SJCRH30 (cell line): ENCODE data around the gene CPED1. TPM values are rescaled to one million over a fixed set of nuclear protein-coding genes. Genes with fewer than 3 reads are reported as not detected.
"Not testable (repeated sequence)": the region's sequence is repeated elsewhere in the genome, so short reads cannot be mapped to it uniquely, and the experiment has no call there.

Experiments
- DNase-seq, 2 experiments: peaks; one replicate each; pipeline ENCODE4 v3.0.0-alpha.2; 2015 to 2020
- H3K27ac ChIP-seq: fragments of 250-450 bp; sonication (Bioruptor Pico); 2 replicates; pipeline ENCODE4 v1.5.1; 2020; ENCODE audit warnings: mild to moderate bottlenecking, moderate library complexity
- H3K27me3 ChIP-seq: fragments of 250-450 bp; sonication (Bioruptor Pico); 2 replicates; pipeline ENCODE4 v1.5.1; 2020; ENCODE audit warnings: mild to moderate bottlenecking, moderate library complexity
- H3K36me3 ChIP-seq: fragments of 250-450 bp; sonication (Bioruptor Pico); 2 replicates; pipeline ENCODE4 v1.5.1; 2020; ENCODE audit warnings: mild to moderate bottlenecking, moderate library complexity
- H3K4me1 ChIP-seq: fragments of 250-450 bp; sonication (Bioruptor Pico); 2 replicates; pipeline ENCODE4 v1.5.1; 2020; ENCODE audit warnings: mild to moderate bottlenecking, moderate library complexity
- H3K4me3 ChIP-seq: fragments of 250-450 bp; sonication (Bioruptor Pico); 2 replicates; pipeline ENCODE4 v1.5.1; 2020; ENCODE audit warnings: mild to moderate bottlenecking, moderate library complexity
- H3K9me3 ChIP-seq: fragments of 250-450 bp; sonication (Bioruptor Pico); replicated peaks from 2 replicates; pipeline ENCODE4 v1.5.1; 2020; ENCODE audit warnings: mild to moderate bottlenecking, moderate library complexity
- total RNA-seq: library from RNA; depleted of rRNA; stranded (reverse); fragments of >200 nt; shearing (Covaris generic); gene quantifications from 2 replicates; pipeline ENCODE4 v1.2.3, GENCODE V29; 2014

CPED1 gene
- total RNA-seq, 1 experiment from 2014 or later = 4.4 TPM

- H3K9me3 ChIP-seq = no peaks in the 10 kb centered on the region
- no peaks in the 10 kb centered on the region for H3K36me3 ChIP-seq
- no peak overlapping the region for H3K4me3 ChIP-seq
- no peak overlapping the region for H3K27ac ChIP-seq
- H3K4me1 ChIP-seq = peaks cover 15% of the 10 kb centered on the region
- H3K27me3 ChIP-seq = no peaks in the 10 kb centered on the region
- no peak for DNase-seq
Observed at GRCh38 chr7:121043314-121044234, 55.1 kb downstream of the CPED1 start.

- no peak overlapping the region for H3K27ac ChIP-seq
- H3K36me3 ChIP-seq = no peaks in the 10 kb centered on the region
- no peak for DNase-seq
- H3K27me3 ChIP-seq = no peaks in the 10 kb centered on the region
- H3K9me3 ChIP-seq = no peaks in the 10 kb centered on the region
- peaks cover 22% of the 10 kb centered on the region for H3K4me1 ChIP-seq
- H3K4me3 ChIP-seq = no peak overlapping the region
Observed at GRCh38 chr7:121045090-121045489, 56.6 kb downstream of the CPED1 start.

DNA sequence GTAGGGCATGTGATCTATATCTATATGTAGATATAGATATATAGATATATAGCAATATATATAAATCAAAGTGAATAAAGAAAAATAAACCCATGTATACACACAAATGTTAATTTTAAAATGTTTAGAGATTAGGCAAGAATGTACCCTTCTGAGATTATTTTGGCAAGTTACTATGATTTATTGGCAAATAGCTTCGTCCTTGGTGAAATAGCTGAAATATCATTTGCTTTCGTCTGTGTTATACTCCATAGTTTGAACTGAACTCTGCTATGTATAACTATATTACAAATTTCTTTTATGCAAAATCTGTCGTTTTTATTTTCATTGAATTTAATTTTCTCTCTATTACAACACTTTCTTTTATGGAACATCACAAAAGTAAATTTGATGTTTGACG lies 57.5 kb downstream of the CPED1 start:
- Histone ChIP-seq H3K4me3 (no peak overlapping the region), H3K27me3 (no peaks in the 10 kb centered on the region), H3K27ac (no peak overlapping the region), H3K9me3 (no peaks in the 10 kb centered on the region), H3K36me3 (no peaks in the 10 kb centered on the region), H3K4me1 (peaks cover 23% of the 10 kb centered on the region)
- DNase-seq = no peak

GRCh38 chr7:121046893-121047468 lies 58.5 kb downstream of the CPED1 start:
- no peaks in the 10 kb centered on the region for H3K27me3 ChIP-seq
- no peak overlapping the region for H3K4me3 ChIP-seq
- no peak overlapping the region for H3K27ac ChIP-seq
- H3K9me3 ChIP-seq = no peaks in the 10 kb centered on the region
- DNase-seq = peak in 1 of 2 experiments; percentile 30
- H3K36me3 ChIP-seq = no peaks in the 10 kb centered on the region
- H3K4me1 ChIP-seq = peaks cover 15% of the 10 kb centered on the region

DNA sequence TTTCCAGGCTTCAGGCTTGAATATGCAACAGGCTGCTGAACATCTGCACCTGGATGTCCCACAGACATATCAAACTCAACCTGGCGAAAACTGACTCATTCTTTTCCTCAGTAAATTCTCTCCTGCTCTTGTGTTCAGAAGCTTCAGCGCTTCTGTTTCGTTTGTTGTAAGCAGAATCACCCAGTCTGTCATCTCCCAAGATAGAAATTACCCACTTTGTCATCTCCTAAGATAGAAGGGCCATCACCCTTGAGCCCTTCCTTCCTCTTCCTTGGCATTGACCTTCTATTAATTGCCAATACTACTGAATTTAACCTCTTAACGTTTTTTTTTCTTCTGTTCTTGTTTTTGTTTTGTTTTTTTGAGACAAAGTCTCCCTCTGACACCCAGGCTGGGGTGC lies 59.7 kb downstream of the CPED1 start:
- peaks cover 15% of the 10 kb centered on the region for H3K4me1 ChIP-seq
- no peak overlapping the region for H3K4me3 ChIP-seq
- DNase-seq = no peak
- H3K27me3 ChIP-seq = no peaks in the 10 kb centered on the region
- H3K36me3 ChIP-seq = no peaks in the 10 kb centered on the region
- no peak overlapping the region for H3K27ac ChIP-seq
- H3K9me3 ChIP-seq = no peaks in the 10 kb centered on the region

GRCh38 chr7:121049028-121049791 lies 60.7 kb downstream of the CPED1 start:
- H3K36me3 ChIP-seq = no peaks in the 10 kb centered on the region
- no peaks in the 10 kb centered on the region for H3K27me3 ChIP-seq
- no peak overlapping the region for H3K4me3 ChIP-seq
- peak; percentile 20 to 60 for DNase-seq
- H3K27ac ChIP-seq = no peak overlapping the region
- H3K9me3 ChIP-seq = no peaks in the 10 kb centered on the region
- peaks cover 15% of the 10 kb centered on the region for H3K4me1 ChIP-seq

GRCh38 chr7:121049897-121050296 lies 61.4 kb downstream of the CPED1 start:
- H3K27me3 ChIP-seq = no peaks in the 10 kb centered on the region
- no peak for DNase-seq
- H3K36me3 ChIP-seq = no peaks in the 10 kb centered on the region
- no peak overlapping the region for H3K4me3 ChIP-seq
- H3K4me1 ChIP-seq = peaks cover 15% of the 10 kb centered on the region
- H3K27ac ChIP-seq = no peak overlapping the region
- H3K9me3 ChIP-seq = no peaks in the 10 kb centered on the region

- DNase-seq = no peak
- Histone ChIP-seq H3K27ac (no peak overlapping the region), H3K9me3 (no peaks in the 10 kb centered on the region), H3K36me3 (no peaks in the 10 kb centered on the region), H3K4me1 (peaks cover 7% of the 10 kb centered on the region), H3K27me3 (no peaks in the 10 kb centered on the region), H3K4me3 (no peak overlapping the region)
Observed at GRCh38 chr7:121053219-121053618, 64.7 kb downstream of the CPED1 start.

GRCh38 chr7:121054925-121055324 lies 66.4 kb downstream of the CPED1 start:
- H3K9me3 ChIP-seq = no peaks in the 10 kb centered on the region
- H3K27ac ChIP-seq = no peak overlapping the region
- no peaks in the 10 kb centered on the region for H3K27me3 ChIP-seq

GRCh38 chr7:121057878-121058277 lies 69.4 kb downstream of the CPED1 start:
- DNase-seq = no peak
- Histone ChIP-seq H3K4me3 (no peak overlapping the region), H3K27ac (no peak overlapping the region), H3K36me3 (no peaks in the 10 kb centered on the region), H3K4me1 (no peaks in the 10 kb centered on the region), H3K9me3 (no peaks in the 10 kb centered on the region), H3K27me3 (no peaks in the 10 kb centered on the region)

More at GRCh38 chr7:121054925-121055324, 66.4 kb downstream of the CPED1 start:
- DNase-seq = no peak
- Histone ChIP-seq H3K4me3 (no peak overlapping the region), H3K4me1 (peaks cover 2% of the 10 kb centered on the region), H3K36me3 (no peaks in the 10 kb centered on the region)

DNA sequence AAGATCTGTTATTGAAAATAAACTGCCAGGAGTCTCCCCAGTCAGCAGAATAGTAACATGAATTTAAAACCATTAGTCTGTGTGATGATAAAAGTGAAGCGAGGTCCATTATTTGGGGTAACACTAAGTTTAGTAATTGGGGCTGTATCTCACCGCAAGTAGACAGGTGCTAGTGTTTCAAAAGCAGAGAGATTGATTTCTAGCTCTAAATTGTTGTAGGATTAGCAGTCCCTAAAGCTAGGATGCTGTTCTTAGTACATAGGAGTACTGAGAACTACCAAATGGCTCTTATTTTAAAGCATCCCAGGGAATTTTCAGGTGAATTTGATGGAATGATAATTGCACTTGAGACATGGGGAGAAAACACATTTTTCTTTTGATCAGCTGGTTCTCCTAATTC lies 70.5 kb downstream of the CPED1 start:
- no peaks in the 10 kb centered on the region for H3K36me3 ChIP-seq
- no peak overlapping the region for H3K27ac ChIP-seq
- DNase-seq = no peak
- no peaks in the 10 kb centered on the region for H3K27me3 ChIP-seq
- H3K4me3 ChIP-seq = no peak overlapping the region
- no peaks in the 10 kb centered on the region for H3K4me1 ChIP-seq
- no peaks in the 10 kb centered on the region for H3K9me3 ChIP-seq

- H3K9me3 ChIP-seq, H3K4me1 ChIP-seq, H3K27ac ChIP-seq, H3K4me3 ChIP-seq, DNase-seq, H3K36me3 ChIP-seq, H3K27me3 ChIP-seq: not testable (repeated sequence)
Observed at GRCh38 chr7:121059979-121060509, 71.5 kb downstream of the CPED1 start.

DNA sequence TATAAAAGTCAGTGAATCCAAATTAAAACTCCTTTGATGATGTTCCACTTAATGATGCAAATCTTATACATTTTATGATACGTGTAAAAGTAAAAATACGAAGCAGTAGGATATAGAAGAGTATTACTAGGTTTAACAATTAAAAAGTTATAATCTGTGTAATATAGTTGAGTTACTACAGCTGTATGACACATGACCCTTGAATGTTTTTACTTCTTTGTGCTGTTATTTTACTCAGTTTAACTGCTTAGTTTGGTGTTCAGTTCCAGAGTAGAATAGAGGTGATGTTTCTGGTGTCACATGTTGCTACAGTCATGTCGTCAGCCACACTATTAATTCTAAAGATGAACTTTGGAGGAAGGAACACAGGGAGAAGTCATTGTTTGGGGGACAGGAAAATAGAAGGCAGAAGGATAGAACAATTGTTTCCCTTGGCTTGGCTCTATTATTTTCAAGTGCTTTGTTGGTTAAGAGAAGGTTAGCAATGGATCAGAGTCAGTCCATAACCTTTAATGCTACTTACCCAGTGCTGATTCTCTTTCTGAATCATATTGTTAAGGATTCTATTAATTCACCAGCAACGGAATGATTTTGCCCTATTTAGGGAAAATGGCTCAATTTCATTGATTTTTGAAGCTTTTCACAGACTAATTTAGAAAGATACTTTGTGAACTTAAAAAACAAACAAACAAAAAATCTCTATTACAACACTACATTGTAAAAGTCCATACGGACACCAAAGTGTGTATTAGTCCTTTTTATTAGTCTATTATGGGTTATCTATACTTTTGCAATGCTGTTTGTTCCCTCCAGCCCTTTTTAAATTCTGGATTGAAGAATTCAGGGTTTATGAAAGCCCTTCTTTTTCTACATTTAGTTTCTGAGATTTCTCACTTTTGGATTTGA lies 73.4 kb downstream of the CPED1 start:
- Histone ChIP-seq H3K4me1 (no peaks in the 10 kb centered on the region; the same call in 1 of the 2 replicates), H3K9me3 (no peaks in the 10 kb centered on the region), H3K36me3 (0 out of 2 replicates have a peak, but pooled peaks cover 3% of the 10 kb centered on the region), H3K4me3 (no peak overlapping the region), H3K27ac (no peak overlapping the region), H3K27me3 (no peaks in the 10 kb centered on the region)
- no peak for DNase-seq
